Left ventricle myocardium inferior (tissue), 1 donor: ENCODE measurements around the gene SH2D6. TPM values are rescaled to one million over a fixed set of nuclear protein-coding genes. Genes with fewer than 3 reads are reported as not detected.
A peak's percentile ranks its signal among the peaks of the same experiment; 100 is the strongest.

Experiments
- DNase-seq: peaks from one replicate; pipeline ENCODE4 v3.0.0-alpha.2; 2020
- H3K27ac ChIP-seq: fragments of 200-600 bp; replicated peaks from 2 replicates; pipeline ENCODE4 v1.8.0; 2021
- H3K27me3 ChIP-seq: fragments of 200-600 bp; 2 replicates; pipeline ENCODE4 v1.8.0; 2021; ENCODE audit warnings: low read depth
- H3K36me3 ChIP-seq: fragments of 200-600 bp; 2 replicates; pipeline ENCODE4 v1.8.0; 2021
- H3K4me1 ChIP-seq: fragments of 200-600 bp; 2 replicates; pipeline ENCODE4 v1.8.0; 2021
- H3K4me3 ChIP-seq: fragments of 200-600 bp; 2 replicates; pipeline ENCODE4 v1.8.0; 2021; ENCODE audit warnings: mild to moderate bottlenecking, moderate library complexity
- H3K9me3 ChIP-seq: fragments of 200-600 bp; replicated peaks from 2 replicates; pipeline ENCODE4 v1.8.0; 2021
- intact Hi-C: fragments of 100-400 bp; cut with micrococcal nuclease; formaldehyde crosslinking; loops from one replicate; pipeline ENCODE4 v1.11.0; 2022
- total RNA-seq: library from RNA; stranded (reverse); fragmentation: NEBNext Ultra II Directional; extraction: Animal tissue kit (Norgen Biotek cat#: 25700); gene quantifications from one replicate; pipeline ENCODE4 v1.2.1, GENCODE V29; 2021
- TF ChIP-seq, protein P1 (sequence below): fragments of 200-600 bp; IDR thresholded peaks from 2 replicates; pipeline ENCODE4 v1.8.0; 2021; ENCODE audit warnings: antibody characterized with exemption, mild to moderate bottlenecking, borderline replicate concordance
- donor health status: DM: no; HTN: yes; CAD: no; lungs with severe emphysema.

Gene SH2D6
- total RNA-seq, 1 donor from 2014 or later: not detected

DNA sequence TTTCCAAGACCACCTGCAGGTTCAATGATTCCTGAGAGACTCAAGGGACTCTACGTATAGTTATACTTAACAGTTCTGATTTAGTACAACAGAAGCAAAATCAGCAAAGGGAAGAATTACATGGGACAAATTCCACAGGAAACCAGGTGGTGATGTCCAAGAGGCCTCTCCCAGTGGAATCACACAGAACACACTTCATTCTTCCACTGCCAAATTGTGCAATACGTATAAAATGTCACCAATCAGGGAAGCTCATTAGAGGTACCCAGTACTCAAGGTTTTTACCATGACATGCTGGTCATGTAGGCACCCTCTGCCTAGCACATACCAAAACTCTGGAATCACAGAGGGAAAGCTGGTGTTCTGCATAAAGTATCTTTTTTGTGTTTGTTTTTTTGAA, 30.8 kb upstream of the SH2D6 start:
- no peak for DNase-seq
- intact Hi-C loops: no loop called here
- Histone ChIP-seq H3K36me3 (peaks cover 76% of the 10 kb centered on the region), H3K4me1 (no peaks in the 10 kb centered on the region), H3K4me3 (no peak overlapping the region), H3K27me3 (no peaks in the 10 kb centered on the region), H3K27ac (no peak overlapping the region), H3K9me3 (no peaks in the 10 kb centered on the region)
- TF ChIP-seq, protein P1, sequence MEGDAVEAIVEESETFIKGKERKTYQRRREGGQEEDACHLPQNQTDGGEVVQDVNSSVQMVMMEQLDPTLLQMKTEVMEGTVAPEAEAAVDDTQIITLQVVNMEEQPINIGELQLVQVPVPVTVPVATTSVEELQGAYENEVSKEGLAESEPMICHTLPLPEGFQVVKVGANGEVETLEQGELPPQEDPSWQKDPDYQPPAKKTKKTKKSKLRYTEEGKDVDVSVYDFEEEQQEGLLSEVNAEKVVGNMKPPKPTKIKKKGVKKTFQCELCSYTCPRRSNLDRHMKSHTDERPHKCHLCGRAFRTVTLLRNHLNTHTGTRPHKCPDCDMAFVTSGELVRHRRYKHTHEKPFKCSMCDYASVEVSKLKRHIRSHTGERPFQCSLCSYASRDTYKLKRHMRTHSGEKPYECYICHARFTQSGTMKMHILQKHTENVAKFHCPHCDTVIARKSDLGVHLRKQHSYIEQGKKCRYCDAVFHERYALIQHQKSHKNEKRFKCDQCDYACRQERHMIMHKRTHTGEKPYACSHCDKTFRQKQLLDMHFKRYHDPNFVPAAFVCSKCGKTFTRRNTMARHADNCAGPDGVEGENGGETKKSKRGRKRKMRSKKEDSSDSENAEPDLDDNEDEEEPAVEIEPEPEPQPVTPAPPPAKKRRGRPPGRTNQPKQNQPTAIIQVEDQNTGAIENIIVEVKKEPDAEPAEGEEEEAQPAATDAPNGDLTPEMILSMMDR: no peak

DNA sequence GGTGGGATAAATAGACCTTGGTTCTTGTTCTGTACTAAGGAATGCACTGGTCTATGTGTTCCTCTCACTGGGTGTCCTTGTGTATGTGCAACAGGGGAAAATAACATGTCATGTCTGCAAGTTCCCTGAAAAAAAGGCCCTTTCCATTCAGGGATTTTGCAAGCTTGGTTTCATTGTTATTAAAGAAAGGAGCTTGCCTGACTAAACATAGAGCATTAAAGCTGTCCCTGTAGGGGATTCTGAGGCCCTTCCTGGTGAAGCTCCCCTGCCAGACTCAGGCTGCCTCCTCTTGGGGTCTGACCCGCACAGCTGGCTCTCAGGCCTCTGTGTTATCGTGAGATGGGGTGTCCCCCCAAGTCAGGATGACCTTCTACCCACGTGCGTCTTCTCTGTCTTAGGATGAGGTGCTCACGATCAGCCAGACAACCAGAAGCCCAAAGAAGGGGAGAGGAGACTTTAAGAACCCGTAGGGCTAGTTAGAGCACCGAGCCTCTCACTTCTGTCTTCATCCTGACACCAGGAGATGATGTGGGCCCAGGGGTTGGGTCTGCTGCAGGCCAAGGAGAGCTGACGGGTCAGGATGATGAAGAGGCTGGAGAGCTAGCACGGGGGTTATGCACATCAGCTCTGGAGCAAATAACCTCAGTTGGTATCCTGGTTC, 29.5 kb upstream of the SH2D6 start:
- no peaks in the 10 kb centered on the region for H3K4me1 ChIP-seq
- DNase-seq: no peak
- H3K36me3 ChIP-seq: peaks cover 65% of the 10 kb centered on the region
- H3K9me3 ChIP-seq: no peaks in the 10 kb centered on the region
- H3K27me3 ChIP-seq: no peaks in the 10 kb centered on the region
- no peak overlapping the region for H3K4me3 ChIP-seq
- no peak overlapping the region for H3K27ac ChIP-seq
- intact Hi-C loops: no loop called here
- TF ChIP-seq, protein P1: no peak

DNA sequence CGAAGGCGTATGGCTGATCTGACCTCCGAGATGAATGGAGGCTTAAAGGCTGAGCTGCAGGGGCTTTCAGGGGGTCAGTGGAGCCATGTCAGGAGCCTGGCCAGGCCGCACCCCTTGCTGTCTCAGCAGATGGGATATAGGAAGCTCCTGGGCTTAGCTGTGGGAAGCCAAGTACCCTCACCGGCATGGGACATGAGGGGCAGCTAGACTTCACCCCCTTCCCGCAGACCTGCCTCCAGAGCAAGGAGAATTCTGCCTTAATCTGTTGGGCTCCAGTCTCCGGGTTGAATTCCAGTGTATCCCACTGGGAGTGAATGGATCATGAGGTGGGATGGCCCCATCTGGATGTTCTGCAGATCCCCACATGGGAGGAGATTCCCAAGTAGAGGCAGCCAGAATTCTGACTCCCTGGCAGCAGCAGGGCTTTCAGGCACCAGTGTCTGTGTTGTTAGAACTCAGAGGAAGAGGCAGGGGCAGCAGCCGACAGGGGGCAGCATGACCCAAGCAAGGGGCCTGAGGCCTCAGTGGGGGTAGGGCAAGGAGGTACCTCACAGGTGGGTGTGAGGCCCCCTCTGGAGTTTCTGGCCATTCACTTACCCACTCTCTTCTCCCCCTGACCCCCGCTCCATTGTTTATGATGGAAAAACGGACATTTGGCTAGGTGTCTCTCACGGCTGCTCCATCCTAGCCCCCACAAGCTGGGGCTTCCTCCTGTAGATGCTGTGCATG, 27.4 kb upstream of the SH2D6 start:
- DNase-seq: peak; percentile 47
- intact Hi-C loops: no loop called here

DNA sequence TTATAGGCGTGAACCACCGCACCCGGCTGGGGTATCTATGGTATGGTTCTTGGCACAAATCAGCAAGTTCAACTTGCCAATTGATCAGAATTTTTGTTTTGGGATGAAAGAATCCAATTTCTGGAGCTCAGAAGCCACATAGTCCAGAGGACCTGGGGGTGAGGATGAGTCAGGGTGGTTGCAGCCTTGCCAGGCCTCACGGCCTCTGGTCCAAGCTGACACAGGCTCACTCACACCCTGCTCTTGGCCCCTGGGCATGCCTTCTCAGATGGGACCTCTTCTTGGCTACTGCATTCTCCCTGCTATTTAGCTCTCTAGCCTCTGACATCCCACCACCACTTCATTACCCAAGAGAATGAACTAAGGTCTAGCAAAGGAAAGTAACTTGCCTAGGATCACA, 24.7 kb upstream of the SH2D6 start:
- intact Hi-C loops: no loop called here
- TF ChIP-seq, protein P1: no peak
- H3K36me3 ChIP-seq: peaks cover 21% of the 10 kb centered on the region

More for the DNA sequence above, 27.4 kb upstream of the SH2D6 start:
- Histone ChIP-seq H3K4me1 (no peaks in the 10 kb centered on the region), H3K36me3 (peaks cover 47% of the 10 kb centered on the region), H3K4me3 (no peak overlapping the region), H3K27ac (no peak overlapping the region), H3K9me3 (no peaks in the 10 kb centered on the region), H3K27me3 (no peaks in the 10 kb centered on the region)
- TF ChIP-seq, protein P1: peak; percentile 61

DNA sequence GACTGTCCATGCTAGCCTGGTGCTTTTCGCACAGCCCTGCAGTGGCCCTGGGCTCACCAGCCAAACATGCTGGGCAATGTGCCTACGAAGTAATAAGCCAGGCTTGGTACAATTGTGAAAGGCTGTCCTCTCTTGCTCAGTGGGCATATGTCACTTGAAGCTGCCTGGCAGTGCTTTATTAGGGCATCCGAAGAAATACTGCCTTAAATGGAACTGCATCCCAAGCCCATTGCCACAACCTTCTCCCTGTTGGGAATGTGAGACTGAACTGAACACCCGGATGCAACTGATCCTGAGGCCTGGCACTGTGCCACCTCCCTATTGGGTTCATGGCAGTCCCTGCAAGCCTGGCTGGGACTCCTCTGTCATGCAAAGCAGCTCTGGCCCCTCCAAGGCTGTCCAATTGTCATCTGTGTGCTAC, 24.2 kb upstream of the SH2D6 start:
- TF ChIP-seq, protein P1: no peak
- Histone ChIP-seq H3K4me3 (no peak overlapping the region), H3K9me3 (no peaks in the 10 kb centered on the region), H3K27ac (no peak overlapping the region), H3K4me1 (no peaks in the 10 kb centered on the region), H3K36me3 (peaks cover 16% of the 10 kb centered on the region), H3K27me3 (no peaks in the 10 kb centered on the region)
- DNase-seq: no peak
- intact Hi-C loops: no loop called here

More for the DNA sequence above, 24.7 kb upstream of the SH2D6 start:
- Histone ChIP-seq H3K4me1 (no peaks in the 10 kb centered on the region), H3K27me3 (no peaks in the 10 kb centered on the region), H3K4me3 (no peak overlapping the region), H3K9me3 (no peaks in the 10 kb centered on the region), H3K27ac (no peak overlapping the region)
- no peak for DNase-seq
